DMS79 (cell line): ENCODE data around the gene CACNA1H.
"Not testable (repeated sequence)": the region's sequence is repeated elsewhere in the genome, so short reads cannot be mapped to it uniquely, and the experiment has no call there.

Source experiments
- DNase-seq: peaks from one replicate; lab custom pipeline; 2025; lab: John Stamatoyannopoulos, UW

The CACNA1H gene

DNA sequence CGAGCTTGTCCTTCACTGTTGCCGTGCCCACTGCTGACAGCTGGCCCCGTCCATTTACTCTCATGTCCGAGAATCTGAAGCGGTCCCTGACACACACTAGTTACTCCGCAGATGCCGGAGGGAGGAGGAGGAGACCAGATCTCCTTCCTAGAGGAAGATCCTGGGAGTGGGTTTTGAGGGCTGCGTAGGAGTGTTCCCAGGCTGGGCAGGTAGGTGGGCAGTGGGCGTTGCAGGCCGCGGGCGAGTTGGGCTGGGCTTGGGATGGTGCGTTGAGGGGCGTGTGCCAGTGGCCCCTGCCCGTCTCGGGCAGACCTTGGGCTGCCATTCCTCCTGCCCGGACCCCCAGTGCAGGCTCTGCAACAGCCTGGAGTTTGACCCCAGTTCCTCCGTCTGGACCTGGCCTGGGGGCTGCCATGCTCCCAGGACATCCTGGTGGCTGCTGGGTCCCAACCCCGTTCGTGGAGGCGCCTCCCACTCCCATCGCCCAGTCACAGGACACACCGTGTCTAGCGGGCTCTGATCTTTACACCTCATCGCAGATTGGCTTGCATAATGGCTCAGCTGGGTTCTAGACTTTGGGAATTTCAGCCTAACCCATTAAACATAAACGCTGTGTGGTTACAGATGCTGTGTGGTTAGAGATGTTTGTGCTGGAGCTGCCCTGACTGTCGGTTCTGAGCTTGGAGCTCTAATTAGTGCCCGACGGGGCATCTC lies 22.8 kb downstream of the CACNA1H start:
- DNase-seq = no peak

DNA sequence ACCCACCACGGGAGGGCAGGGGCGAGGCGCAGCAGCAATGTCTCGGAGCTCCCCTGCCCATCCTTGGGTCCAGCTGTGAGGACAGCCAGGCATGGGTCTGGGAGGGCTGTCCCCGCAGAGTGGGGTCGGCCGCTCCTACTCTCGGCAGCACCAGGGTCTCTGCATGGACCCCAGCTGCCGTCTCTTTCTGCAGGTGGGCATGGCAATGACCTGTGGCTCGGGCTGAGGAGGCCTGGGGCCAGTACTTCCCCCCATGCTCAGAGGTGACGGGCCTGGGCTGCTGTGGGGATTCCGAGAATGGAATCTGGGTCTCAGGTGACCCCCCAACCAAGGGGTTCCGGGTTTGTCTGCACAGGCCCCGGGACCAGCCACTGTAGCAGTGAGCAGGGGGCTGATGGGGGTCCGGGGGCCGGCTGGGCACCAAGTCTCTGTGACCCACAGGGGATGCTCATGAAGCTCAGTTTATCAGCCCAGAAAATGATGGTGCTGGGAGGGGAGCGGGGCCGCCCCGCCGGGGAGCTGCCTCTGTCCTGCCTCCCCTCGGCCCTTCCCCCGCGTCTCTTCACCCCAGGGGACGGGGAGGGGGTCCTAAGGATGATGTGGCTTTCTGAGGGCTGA lies 23.5 kb downstream of the CACNA1H start:
- DNase-seq = no peak

DNA sequence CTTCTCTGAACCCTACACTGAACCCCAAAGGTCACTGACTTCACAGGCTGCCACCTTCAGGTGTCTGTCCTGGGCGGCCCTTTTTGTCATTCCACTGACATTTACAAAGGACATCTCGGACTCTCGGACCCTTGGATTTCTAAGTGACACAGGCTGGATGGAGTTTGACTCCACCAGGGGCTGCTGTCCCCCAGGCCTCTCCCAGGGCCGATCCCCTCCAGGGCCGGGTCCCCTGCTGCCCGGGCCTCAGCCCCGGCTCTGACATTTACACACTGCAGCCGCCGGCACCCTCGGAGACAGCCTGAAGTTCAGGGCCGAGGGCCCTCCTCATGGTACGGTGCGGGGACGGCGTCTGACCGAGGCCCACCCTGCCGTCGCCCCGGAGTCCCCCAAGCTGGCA lies 24.1 kb downstream of the CACNA1H start:
- DNase-seq = no peak

DNA sequence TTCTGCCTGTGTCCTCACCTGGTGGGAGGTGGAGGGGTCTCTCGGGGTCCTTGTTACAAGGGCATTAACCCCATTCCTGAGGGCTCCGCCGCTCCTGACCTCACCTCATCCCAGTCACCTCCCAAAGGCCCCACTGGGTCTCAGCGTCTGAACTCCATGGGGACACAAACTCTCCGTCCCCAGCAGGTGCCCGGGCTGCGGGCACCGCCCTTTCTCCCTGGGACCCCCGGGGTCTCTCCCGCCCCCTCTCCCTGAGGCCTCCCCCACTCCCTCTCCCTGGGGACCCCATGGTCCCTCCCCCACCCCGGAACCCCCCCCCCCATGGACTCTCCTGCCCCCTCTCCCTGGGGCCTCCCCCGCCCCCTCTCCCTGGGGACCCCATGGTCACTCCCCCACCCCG lies 24.8 kb downstream of the CACNA1H start:
- no peak for DNase-seq

DNA sequence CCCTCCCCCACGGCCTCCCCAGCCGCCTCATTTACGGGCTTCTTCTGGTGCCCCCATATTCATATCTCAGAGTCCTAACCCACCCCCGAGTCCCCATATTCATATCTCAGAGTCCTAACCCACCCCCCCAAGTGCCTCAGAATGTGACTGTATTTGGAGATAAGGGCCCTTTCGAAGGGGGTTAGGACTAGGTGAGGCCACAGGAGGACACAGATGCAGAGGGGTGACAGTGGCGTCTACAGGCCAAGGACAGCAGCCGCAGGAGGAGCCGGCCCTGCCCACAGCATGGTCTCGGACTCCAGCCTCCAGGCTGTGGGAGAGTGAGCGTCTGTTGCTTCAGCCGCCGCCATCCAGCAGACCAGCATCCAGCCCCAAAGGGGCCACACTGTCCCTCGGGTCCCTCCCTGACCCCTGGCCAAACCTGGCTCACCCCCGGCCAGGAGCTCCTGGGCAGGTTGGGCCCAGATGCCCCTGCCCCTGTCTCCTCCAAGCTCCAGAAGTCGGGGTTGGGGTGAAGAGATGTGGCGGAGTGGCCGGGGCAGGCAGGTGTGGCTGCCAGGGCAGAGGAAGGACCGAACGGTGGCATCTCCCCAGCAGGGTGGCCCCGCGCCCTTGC lies 25.5 kb downstream of the CACNA1H start:
- no peak for DNase-seq

DNA sequence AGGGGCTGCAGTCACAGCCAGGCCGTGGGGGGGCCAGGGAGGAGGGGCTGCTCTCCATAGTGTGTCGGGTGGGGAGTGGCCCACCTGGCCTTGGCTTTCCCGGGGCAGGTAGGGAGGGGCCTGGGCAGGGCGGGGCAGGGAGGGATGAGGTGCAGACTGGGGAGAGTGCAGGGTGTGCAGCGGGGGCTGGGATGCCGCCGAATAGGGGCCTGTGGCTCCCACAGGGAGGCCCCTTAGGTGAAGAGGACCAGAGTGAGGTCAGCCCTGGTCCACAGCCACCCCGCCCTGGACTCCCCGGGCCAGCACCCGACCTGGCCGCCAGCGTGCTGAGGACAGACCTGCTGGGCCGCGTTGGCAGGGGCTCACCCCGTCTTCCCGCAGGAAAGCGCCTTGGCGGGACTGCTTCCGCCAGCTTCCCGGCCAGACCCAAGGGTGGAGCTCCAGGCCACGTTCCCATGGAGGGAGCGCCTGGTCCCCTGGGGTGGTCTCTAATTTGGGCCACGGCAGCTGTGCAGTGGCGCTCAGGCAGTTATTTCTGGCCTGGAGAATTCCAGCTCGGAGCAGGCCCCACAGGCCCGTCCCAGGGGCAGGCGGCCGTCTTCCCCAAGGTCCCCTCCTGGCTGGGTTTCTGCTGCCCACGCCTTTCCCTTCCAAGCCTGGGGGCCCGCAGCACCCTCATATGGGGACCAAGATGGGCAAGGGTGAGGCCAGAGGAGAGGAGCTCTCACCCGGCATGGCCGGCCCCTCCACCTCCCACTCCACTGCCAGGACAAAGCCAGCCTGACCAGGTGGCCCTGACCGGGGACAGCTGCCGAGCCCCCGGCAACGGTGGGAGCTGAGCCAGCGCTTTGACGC lies 27.9 kb downstream of the CACNA1H start:
- DNase-seq = no peak

DNA sequence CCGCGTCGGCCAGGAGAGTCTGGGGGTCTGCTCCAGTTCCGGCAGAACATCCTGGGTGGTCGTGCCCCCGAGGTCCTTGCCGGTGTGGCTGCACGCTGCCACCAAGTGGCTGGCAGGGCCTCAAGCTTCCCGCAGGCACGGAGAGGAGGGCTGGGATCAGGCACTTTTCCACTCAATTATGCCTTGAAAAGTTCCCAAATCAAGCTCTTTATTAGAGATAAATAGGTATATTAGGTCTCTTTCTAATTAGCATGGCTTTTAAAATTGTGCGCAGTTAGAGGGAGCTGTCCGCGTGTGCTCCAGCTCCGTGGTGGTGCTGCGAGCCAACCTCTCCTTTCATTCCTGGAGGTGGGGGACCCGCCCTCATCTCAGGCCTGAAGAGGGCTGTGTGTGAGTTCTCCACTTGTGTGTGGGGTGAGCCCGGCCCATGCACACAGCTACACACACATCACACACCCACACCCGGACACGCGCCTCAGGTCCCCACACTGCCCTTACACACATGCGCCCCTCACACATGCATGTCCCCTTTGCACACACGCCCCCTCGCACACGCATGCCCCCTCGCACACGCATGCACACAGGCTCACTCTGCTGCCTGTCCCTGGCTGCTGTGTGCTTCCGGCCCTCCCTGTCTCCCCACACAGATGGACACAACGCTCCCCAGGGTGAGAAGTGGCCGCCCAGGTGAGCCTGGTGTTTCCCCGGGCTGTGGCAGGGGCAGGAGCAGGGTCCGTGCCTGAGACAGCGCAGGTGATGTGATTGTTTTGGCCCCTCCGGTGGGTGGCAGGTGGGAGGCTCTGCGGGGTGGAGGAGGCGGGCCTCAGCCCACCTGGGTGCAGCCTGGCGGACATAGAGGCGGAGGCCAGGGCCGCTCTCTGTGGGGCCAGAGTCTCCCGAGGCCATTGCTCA lies 28.8 kb downstream of the CACNA1H start:
- DNase-seq = no peak

DNA sequence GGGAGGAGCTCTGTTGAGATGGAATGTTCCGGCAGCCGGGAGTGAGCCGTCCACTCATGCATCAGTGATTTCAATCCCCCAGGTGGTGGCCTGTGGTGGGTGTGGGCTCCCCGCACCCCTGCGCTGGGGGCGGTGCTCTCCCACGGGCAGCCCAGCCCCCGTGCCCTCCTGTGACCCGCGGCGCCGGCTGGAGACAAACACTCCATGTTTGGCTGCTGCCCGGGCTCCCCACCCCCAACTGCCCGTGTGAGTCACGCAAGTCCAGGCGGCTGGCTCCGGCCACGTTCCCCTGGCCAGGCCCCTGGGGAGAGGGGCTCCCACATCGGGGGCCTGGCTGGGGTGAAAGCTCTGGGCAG lies 29.4 kb downstream of the CACNA1H start:
- DNase-seq = no peak

DNA sequence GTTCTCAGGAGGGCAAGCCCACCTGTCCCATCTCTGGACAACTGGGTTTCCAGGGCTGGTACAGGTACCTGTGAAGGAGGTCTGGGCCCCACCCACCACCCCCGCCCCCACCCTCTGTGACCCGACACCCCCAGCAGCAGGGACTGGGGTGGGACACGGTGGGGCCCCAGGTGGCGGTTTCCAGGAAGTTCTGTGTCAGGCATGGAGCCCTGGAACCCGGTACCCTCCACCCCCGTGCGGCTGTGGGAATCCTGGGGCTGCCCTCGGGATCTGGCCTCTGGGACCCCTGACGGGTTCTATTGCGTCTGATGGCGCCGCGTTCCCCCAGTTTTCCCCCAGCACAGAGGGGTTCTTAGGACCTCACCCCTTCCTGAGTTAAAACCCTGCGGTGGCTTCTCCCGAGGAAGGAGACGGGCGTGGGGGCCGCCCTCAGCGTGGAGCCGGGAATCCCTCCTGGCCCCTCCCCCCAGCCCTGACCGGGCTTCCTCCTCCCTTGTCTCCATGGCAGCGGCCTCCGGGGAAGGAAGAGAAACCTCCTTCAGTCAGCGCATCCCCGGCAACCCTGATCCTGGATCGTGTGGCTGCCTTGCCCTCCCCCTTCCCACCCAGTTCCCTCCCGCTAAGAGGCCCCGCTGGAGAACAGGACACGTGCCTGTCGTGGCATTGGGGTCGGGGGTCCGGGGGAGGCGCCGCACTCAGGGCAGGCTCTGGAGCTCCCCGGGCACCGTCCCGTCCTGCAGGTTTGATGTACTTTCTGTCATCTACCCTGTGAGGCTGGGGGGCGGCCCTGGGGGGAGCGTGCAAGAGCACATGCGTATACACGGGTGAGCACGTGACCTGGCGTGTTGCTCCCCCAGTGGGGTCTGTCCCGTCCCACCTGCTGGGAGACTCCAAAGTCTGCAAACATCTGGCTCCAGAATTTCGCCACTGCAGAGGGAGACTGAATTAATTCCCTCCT lies 30.3 kb downstream of the CACNA1H start:
- DNase-seq = peak; percentile 79

DNA sequence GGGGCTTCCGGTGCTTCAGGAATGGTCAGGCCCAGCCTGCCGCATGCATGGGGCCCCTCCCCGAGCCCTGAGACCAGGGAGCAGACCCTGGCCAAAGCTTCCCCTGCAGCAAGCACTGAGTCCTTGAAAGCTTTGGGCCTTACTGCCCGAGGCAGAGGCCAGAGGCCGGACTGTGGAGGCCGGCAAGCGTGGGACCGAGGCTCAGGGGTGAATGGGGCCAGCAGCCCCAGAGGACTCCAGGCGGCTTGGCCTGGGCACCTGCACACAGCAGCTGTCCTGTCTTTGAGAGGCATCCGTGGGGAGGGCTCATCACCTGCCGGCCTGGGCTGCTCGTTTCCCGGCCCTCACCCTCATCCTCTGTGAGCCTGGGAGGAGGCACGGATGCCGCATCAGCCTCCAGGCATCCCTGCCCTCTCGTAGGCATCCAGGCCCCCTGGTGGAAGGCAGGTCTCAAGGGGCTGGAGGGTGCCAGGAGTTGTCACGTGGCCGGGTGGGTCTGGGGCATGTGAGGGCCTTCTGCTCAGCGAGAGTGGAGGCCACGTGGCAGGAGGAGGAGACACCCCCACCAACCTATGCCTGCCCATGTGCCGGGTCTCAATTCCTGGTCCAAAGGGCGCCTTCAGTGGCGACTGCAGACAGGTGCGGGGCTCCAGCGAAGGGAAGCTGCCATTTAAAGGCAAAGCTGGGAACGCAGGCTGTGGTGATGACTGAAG lies 31.4 kb downstream of the CACNA1H start:
- no peak for DNase-seq

DNA sequence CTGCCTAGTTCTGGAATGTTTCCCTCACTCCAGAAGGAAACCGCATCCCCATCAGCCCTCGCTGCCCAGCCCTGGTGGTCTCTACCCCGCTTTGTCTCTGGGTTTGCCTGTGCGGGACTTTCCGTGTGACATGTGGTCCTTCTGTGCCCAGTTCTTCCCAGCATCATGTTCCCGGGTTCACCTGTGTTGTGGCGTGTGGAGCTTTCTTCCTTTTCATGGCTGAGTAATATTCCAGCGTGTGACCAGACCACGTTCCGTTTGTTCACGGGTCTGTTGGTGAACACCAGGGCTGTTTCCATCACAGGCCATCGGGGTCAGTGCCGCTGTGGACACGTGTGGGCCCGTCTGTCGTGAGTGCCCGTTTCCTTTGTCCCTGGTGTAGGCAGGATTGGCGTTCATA lies 32.1 kb downstream of the CACNA1H start:
- DNase-seq = no peak

DNA sequence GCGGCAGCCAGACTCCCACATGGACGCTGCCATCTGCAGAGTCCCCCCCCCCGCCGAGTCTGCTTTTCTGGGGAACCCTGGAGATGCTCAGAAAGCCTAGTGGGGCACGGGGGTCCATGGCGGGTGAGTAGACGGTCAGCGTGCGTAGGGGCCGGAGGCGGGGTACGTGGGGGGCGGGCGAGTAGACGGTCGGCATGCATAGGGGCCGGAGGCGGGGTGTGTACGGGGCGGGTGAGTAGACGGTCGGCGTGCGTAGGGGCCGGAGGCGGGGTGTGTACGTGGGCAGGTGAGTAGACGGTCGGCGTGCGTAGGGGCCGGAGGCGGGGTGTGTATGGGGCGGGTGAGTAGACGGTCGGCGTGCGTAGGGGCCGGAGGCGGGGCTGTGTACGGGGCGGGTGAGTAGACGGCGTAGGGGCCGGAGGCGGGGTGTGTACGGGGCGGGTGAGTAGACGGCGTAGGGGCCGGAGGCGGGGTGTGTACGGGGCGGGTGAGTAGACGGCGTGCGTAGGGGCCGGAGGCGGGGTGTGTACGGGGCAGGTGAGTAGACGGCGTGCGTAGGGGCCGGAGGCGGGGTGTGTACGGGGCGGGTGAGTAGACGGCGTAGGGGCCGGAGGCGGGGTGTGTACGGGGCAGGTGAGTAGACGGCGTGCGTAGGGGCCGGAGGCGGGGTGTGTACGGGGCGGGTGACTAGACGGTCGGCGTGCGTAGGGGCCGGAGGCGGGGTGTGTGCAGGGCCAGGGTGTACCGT lies 32.7 kb downstream of the CACNA1H start:
- DNase-seq = not testable (repeated sequence)

DNA sequence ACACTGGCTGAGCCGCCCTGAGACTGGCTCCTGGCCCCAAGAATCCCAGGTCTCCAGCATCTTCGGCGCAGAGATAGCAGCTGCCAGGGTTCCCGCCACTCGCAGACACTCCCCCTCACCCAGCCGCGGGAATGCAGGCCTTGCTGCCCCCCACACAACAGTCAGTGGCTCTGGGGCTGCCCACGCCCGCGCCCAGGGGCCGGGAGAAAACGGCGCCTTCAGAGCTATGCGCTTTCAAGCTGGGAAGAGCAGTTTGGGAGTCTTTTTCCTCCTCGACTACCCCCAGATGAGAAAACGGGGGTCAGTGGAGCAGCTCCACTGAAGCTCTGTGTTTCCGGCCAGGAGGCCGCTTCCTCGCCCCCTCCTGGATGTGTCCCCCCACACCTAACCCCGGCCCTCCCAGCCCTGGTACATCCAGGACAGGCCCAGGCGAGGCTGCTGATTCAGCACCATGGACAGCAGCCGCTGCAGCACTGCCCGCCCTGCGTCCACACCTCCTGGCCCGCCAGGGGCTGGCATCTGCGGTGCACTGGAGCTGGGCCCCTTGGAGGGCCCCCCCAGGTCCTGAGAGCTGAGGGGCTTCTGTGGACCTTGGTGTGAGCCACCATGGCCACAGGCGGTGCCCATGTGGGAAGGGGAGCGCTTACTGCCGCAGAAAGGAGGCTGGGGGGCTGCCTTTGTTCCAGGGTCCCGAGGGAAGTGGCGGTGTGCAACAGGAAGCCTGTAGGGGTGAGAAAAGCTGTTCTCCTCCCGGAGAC lies 35.7 kb downstream of the CACNA1H start:
- DNase-seq = no peak

DNA sequence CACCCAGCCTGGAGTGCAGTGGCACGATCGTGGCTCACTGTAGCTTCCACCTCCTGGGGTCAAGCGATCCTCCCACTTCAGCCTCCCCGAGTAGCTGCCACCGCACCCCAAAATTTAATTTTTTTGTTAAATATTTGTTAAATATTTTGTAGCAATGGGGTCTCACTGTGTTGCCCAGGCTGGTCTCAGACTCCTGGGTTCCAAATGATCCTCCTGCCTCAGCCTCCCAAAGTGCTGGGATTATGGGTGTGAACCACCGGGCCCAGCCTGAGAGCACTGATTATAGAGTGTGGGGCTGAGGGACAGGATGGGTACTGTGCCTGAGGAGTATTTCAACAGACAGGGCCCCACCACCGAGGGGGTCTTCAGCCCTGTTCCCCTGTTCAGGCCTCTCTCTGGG lies 36.5 kb downstream of the CACNA1H start:
- no peak for DNase-seq

DNA sequence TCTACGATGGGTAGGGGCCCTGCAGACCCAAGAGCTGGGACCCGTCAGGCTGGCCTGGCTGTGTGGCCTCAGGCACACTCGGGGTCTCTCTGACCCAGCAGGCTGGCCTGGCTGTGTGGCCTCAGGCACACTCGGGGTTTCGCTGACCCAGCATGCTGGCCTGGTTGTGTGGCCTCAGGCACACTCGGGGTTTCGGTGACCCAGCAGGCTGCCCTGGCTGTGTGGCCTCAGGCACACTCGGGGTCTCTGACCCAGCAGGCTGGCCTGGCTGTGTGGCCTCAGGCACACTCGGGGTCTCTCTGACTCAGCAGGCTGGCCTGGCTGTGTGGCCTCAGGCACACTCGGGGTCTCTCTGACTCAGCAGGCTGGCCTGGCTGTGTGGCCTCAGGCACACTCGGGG lies 37.9 kb downstream of the CACNA1H start:
- DNase-seq = not testable (repeated sequence)

DNA sequence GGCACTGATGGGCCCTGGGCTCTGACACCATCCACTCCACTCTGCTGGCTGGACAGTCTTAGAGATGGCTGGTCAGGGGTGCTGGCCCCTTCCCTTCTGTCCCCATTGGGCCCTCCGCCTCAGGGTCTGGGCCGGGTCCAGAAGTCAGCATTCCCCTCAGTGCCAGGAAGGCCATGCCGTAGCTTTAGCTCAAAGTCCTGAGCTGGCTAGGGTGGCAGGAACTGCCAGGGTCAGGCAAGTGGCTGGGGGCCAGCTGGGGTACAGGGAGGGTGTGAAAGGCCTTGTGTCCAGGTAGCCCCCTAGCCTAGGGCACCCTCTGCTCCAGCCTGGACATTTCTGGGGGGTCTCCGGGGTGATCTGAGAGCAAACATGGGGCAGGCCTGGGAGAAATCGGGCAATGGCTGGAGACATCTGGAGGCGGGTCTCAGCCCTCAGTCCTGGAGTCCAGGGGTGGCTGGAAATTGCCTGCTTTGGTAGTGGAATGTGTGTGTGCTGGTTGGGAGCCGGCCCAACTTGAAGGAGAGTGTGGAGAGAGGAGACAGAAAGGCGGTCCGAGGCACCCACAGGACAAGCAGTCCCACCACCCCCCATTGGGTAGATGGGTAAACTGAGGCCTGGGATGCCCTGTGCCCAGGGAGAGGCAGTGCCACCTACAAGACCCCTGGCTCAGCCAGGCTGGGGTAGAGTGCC lies 39.6 kb downstream of the CACNA1H start:
- no peak for DNase-seq

DNA sequence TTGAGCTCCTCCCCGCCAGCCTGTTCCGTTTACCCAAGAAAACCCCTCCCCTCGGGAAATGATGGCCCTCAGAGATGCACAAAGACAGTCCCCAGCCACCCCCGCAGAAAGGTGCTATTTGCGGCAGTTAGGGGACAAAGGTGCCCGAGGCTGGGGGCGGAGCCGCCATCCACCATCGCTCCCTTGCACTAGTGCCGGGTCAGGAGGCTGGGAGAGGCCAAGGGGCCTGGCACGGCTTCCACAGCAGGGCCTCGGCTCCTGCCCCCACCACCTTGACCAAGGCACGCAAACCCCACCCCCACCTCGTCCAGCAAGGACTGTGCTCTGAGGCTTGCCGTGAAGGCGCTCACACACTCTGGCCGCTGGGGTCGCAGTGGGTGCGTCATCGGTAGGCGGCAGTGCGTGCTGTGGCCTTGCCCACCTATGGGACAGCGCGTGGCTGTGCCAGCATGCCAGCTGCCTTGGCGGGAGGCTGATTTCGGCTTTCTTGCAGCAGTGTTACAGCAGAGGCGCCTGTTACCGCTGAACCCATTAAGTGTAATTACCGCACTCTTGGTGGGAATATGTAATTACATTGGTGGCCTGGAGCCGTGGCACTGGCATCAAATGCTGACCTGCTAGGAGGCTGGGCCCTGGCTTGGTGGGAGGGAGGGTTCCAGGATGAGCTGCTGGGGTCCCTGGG lies 40.4 kb downstream of the CACNA1H start:
- no peak for DNase-seq
